Activated CD4-positive, alpha-beta T cell treated with anti-CD3 and anti-CD28 coated beads, Interleukin-2, Interleukin-4, amounts not matched to agents 100 ng/mL and 50 ng/mL, durations not matched to agents 16 hours and 8 hours (primary cell): ENCODE measurements around the gene NHLRC4.

Experiments
- DNase-seq: peaks from one replicate; pipeline ENCODE4 v3.0.0-alpha.2; 2020; ENCODE audit warnings: low spot score

Gene NHLRC4

DNA sequence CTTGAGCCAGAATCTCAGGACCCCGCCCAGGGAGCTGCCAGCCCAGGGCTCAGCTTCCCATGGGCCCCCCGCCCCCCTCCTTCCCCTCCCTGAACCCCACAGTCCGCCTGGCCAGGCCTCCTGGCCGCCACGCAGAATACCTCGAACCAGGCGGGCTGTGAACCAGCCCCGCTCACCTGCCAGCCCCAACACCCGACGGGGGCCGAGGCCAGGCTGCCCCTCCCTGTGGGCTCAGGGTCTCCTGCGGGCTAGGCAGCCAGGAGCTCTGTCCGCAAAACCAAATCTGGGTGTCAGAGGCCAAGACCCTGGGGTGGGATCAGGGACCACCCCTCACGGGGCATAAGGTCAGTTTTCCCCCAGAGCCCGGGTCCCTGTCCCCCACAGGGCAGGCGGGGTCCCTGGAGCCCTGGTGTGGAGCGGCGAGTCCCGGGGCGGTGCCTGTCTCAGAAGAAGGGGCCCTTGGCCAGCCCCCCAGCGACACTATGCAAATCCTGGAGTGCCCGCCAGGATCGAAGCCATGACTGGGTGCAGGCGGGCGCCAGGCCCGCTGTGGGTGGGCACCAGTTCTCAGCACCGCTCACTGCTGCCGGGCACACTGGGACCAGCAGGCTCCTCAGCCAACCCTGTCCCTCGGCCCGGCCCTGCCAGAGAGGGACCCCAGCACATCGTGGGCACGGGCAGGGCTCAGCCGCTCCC is 13.1 kb upstream of the NHLRC4 start:
- DNase-seq, result no peak

DNA sequence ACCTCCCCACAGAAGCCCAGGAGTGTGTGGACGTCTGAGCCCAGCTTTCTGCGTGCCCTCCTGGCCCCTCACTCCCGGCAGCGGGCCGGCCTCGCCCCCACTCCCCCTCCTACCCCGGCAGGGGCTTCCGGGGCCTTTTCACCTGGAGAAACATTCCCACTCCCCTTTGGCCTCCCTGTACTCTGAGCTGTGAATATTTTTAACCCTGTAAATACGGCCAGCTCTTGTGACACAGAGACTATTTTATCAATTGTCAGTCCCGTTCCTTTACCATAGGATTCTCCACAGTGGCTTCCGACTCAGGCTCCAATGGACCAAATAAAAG is 12.5 kb upstream of the NHLRC4 start:
- no peak for DNase-seq

DNA sequence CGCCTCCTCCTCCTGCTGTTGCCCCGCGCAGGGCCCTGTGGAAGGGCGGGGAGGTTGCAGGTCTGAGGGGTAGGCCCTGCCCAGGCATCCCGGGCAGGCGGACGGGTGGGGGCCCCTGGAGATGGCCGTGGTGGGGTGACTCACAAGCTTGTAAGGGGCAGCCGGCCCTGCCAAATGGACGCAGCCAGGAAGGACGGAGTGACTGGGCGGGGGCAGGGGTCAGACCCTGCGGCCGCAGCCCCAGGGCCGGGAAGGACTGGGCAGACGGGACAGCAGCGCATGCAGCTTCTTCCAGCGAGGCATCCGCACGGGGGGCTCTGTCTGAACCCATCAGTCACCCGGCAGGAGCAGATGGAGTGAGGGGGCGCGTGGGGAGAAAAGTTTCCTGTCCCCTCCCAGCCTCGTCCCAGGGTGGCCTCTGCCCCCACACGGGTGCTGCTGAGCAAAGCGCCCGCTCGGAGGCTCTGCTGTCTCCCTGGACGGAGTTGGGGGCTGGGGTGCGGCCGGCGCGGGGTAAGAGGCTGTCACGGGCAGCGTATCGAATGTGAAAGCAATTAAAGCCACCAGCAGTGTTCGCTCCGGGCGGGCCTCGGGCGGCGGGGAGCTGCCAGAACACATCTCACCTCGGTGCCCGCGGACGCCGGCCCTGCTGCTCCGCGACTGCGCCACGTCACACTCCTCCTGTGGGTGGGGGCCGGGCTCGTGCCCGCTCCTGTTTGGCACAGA is 12.0 kb upstream of the NHLRC4 start:
- no peak for DNase-seq

GRCh38 chr16:555528-556473 is 11.0 kb upstream of the NHLRC4 start:
- DNase-seq, result no peak

GRCh38 chr16:556474-557173 is 10.2 kb upstream of the NHLRC4 start:
- no peak for DNase-seq

DNA sequence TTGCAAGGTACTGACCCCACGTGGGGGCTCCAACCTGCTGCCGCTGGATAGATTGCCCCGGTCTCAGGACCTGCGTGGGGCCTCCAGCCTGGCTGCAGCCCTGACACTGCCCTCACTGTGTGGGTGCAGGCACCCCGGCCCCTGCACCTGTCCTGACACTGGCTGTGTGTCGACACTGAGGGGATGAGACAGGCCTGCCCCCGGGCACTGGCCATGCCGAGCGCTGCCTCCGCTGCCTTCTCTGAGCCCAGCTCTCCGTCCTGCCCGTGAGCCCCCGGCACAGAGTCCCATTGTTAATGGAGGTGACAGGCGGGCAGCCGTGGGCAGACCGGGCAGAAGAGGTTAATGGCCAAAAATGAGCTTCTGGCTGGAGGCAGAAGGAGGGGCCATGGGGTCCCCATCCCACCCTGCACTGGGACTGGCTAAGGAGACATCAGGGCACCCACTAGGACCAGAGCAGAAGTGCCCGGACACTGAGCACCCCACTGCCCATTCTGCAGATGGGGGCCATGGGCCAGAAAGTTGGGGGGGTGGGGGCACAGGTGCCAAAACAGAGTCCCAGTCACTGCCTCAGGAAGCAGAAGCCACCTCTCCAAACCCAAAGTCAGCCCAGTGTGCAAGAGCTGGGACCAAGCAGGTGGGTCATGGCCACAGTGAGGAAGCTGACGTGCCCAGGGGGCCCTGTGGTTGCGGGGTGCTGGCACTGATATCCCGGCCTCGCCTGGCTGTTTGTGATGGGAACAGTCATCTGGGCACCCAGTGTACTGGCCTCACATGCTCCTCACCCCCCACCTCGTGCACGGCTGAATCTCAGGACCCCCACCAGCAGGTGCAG is 9.1 kb upstream of the NHLRC4 start:
- DNase-seq, result no peak

GRCh38 chr16:558298-559020 is 8.3 kb upstream of the NHLRC4 start:
- DNase-seq, result no peak

GRCh38 chr16:559021-559380 is 7.8 kb upstream of the NHLRC4 start:
- DNase-seq, result no peak

GRCh38 chr16:559411-560203 is 7.2 kb upstream of the NHLRC4 start:
- DNase-seq, result no peak

- DNase-seq, result no peak
Measured at GRCh38 chr16:560204-560700, 6.6 kb upstream of the NHLRC4 start, which contains the start of gene PRR35. Gene PRR35 (plus strand): TSS chr16:560394. CDS start chr16:563295, 2,901 bp downstream.

DNA sequence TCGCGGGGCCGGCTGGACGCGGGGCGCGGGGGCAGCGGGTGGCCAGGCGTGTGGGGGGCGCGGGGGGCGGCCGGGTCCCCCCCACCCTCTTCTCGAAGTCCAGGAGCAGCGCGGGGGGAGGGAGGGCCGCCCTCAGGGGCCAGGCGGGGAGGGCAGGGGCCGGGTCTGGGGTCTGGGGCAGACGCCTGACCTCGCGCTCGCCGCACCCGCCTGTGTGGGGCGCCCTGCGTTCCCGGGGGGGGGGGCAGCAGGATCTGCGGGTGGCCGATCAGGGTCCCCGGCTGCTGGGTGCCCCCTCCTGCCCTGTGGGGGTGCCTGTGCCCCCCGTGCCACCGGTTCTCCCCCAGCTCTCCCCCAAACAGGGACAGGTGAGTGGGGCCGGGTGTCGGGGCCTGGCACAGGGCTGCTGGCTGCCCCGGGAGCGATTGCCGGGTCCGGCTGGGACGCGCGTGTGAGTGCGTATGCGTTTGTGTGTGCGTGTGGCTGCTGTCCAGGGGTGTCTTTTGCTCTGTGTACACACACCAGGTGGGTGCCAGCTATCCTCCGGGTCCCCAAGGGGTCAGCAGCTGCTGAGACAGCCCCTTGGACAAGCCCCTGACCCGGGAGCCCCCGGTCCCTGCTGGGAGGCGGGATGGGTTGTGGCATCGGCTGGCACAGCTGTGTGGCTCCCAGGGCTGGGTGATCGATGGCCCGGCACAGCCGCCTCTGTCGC is 5.9 kb upstream of the NHLRC4 start:
- DNase-seq, result no peak

DNA sequence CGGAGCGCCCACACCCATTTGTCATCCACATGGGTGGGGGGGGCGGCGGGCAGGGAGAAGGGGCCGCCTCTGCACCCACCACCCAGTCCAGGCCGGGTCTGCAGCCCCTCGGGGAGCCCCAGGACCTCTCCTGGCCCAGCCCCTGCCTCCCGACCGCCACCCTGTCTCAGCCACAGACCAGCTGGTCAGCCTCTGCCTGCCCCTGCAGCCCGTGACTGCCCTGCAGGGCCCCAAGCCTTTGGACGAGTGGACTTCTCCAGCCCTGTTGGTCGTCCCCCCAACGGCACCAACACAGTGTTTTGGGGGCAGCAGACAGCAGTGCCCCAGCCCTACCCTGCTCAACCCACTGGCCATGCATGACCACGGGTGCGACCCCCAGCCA is 5.4 kb upstream of the NHLRC4 start:
- DNase-seq, result no peak

- no peak for DNase-seq
Measured at GRCh38 chr16:561957-562938, 4.6 kb upstream of the NHLRC4 start.

DNA sequence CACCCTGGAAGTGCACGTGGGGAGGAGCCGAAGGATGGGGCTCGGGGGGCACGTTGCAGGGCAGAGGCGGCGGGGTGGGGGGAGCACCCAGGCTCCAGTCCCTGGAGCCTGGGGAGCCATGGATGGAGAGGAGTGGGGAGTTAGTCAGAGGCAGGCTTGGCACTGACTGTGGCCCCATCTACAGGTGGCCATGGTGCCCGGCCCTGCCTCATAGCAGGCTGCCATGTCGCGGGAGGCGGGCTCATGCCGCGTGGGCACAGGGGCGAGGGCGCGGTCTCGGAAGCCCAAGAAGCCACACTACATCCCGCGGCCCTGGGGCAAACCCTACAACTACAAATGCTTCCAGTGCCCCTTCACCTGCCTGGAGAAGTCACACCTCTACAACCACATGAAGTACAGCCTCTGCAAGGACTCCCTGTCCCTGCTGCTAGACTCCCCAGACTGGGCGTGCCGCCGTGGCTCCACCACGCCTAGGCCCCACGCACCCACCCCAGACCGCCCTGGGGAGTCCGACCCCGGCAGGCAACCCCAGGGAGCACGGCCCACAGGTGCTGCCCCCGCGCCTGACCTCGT is 3.6 kb upstream of the NHLRC4 start:
- no peak for DNase-seq

DNA sequence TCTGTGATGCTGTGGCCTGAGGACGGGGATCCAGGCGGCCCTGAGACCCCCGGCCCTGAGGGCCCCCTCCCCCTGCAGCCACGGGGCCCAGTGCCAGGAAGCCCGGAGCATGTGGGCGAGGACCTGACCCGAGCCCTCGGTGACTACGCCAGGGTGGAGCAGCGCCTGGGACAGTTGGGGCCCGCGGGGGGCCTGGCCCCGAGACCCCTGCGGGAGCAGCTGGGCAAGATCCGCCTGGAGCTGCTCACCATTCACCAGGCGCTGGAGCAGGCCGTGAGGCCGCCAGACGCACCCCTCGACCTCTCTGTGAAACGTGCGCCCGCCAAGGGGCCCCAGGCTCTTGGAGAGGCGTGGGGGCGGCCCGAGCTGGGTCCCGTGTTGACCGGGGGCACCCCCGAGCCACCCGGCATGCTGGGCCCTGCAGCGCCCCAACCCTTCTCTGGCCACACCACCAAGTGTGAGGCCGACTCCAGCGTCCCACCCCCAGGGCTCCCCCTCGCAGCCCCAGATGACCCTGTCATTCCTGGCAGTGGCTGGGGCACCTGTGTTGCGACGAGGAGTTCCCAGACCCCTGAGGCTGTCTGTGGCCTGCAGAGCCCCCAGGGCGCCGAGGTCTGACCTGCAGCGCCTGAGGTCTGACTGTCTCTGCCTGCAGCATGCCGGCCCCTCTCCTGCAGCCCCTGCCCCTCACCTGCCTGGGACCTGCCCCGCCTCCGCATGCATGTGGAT is 2.0 kb upstream of the NHLRC4 start:
- no peak for DNase-seq
